Raji (cell line): ENCODE measurements around the gene CMIP.

ENCODE experiments used
- POLR2A ChIP-seq: IDR thresholded peaks from 2 replicates; pipeline ENCODE4 v1.6.1; 2011; ENCODE audit warnings: low read depth, low read length, control low read depth; ENCODE audit not compliant: insufficient read depth

Gene CMIP

DNA sequence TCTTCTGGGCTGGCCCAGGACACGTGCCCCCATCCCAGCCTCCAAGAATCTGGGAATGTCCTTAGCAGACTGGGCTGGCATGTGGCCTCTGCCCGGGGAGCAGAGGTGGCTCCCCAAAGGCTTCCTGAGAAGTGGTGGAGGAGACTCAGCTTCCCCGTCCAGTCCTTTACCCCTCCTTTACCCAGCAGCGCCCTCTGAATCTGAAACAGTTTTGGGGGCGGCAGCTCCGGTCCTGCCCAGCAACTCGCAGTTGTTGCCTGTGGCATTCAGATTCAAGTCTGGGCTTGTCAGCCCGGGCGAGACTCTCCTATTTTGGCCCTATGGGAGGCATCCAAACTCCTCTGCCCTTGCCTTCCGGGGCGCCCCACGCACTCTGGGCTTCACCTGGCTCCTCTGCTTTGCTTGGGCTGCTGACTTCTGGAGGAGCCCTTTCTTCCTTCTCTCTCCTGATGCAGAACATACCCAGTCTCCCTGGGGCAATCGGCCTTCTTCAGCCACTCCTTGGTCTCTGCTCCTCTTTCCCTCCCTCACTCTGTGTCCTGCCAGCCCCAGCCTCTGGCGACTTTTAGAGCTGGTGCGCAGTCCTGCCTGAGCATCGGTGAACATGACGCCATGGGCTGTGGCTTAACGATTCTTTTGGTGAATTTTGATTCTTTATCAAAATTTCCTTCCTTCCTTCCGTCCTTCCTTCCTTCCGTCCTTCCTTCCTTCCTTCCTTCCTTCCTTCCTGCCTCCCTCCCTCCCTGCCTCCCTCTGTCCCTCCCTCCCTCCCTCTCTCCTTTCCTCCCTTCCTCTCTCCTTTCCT, 55.2 kb downstream of the CMIP start:
- TF ChIP-seq POLR2A: no peak

DNA sequence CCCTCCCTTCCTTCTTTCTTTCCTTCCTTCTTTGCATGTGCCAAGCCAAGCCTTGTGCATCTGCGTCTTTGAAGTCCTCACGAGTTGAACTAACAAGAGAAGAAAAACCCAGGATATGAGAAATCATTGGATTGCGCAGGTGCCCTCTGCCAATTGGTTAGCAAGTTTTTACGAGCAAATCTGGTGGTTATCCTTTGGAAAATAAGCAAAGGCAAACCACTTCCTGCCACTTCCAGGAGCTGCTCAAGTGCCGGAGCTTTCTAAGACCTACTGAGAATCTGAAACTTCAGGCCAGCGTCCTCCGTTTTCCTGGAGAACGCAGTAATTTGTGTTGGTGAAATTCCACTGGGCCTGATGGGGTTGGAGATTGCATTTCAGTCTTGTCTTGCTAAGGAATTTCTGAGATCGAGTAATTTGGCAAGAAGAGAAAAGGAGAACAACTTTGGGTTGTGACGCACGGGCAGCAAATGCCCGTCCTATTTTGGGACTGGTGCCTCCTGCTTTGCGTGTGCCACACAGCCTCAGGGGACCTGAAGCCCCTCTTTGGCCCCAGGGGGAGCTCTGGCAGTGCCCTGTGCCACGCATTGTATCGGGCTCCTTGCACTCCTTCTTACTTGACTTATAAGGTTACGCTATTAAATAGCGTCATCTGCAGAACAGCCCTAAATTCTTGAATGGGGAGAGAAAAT, 56.4 kb downstream of the CMIP start:
- no peak for TF ChIP-seq POLR2A

DNA sequence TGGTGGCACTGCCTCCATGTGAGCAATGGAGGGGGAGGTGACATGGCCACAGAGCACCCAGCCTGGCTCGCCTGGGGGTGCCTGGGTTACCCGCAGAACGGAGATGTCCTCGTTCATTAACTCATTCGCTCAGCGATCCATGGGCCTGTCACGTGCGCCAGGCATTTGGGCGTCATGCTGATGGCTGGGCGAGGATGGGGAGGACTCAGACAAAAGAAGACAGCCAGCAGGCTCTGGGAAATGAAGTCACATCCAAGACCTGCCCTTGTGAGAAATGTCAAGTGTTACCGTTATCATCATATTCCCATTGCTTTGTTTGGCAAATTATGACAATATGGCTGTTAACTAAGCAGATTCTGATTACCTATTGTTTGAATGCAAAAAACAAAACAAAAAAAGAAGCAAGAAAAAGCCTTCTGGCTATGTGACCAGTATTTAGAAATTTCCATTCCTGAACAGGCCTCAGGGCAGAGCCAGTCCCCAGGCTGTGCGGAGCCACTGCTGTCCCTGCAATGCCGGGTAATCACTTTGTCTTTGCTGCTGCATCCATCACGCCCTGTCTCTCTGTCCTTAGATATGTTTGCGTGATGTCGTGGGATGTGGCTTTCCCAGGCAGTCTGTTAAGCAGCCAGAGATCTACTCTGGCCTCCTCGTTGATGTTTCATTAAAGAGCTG, 57.9 kb downstream of the CMIP start:
- no peak for TF ChIP-seq POLR2A

DNA sequence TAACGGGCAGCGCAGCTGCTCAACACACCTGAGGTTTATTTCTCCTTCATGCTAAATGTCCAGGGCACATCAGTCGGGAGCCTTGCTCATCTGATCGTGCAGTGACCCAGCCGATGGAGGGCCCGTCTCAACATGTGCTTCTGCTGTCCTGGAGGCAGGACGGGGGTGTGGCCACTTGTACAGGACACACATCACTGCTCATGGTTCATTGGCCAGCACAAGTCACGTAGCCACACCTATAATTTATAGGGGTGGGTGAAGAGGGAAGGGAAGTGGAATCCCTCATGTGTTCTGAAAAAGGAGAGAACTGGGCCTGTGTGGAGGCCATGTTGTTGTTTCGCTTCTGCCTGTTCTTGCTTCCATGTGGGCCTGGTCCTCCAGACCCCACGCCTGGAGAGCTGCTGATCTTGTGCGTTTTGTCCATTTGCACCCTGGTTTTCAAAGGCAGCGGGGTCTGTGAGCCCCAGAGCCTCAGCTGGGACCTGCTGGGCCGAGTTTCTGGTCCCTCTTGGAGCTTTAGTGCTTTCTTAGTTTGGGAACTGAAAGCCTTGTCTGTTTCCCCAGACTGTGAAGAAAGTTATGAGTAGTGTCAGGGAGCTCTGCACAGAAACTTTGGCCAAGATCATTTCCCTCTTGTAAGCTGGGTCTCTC, 60.5 kb downstream of the CMIP start:
- no peak for TF ChIP-seq POLR2A

DNA sequence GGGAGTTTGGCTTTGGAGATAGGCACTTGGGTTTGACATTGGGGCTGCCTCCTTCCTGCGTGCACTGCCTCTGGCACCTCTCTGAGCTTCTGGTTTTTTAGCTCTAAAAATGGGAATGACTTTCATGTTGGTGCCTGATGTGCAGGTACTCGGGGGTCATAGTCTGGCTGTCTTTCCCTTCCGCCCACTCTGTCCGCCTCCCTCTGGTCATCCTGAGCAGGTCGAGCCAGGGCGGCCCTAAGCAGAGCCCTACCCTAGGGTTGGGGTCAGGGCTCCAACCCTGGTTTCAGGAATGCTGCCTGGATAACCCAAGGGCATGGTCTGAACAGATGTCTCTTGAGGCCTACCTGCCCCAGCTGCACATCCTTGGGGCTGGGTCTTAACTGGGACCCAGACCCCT, 64.8 kb downstream of the CMIP start:
- TF ChIP-seq POLR2A: no peak

DNA sequence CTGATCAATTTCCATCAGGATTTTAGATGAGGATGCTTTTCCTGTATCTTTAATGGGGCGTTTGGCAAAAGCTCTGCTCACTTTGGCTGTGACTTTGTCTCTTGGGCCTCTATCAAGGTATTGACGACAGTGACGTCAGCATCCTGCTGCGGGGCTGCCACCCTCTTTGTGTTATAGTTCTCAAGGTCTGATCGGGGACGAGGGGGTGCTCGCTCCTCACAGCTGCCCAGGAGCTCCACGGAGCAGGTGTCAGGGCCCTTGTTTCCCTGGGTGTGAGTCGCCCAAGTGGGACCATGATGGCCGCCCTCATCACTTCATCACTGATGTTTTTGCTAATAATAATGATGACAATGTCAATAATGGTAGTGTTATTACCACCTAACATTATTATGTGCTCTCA, 65.4 kb downstream of the CMIP start:
- TF ChIP-seq POLR2A: no peak

DNA sequence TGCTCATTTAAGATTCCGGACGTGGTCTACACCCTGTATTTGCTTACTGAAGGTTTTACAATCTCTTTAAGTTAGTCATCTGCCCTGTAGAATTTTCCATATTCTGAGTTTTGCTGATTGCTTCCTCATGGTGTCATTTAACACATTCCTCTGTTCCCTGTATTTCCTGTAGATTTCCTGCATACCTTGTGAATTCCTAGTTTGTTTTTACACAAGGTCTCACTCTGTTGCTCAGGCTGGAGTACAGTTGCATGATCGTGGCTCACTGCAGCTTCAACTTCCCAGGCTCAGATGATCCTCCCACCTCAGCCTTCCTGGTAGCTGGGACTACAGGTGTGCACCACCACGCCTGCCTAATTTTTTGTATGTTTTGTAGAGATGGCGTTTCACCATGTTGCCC, 66.8 kb downstream of the CMIP start:
- TF ChIP-seq POLR2A: no peak

DNA sequence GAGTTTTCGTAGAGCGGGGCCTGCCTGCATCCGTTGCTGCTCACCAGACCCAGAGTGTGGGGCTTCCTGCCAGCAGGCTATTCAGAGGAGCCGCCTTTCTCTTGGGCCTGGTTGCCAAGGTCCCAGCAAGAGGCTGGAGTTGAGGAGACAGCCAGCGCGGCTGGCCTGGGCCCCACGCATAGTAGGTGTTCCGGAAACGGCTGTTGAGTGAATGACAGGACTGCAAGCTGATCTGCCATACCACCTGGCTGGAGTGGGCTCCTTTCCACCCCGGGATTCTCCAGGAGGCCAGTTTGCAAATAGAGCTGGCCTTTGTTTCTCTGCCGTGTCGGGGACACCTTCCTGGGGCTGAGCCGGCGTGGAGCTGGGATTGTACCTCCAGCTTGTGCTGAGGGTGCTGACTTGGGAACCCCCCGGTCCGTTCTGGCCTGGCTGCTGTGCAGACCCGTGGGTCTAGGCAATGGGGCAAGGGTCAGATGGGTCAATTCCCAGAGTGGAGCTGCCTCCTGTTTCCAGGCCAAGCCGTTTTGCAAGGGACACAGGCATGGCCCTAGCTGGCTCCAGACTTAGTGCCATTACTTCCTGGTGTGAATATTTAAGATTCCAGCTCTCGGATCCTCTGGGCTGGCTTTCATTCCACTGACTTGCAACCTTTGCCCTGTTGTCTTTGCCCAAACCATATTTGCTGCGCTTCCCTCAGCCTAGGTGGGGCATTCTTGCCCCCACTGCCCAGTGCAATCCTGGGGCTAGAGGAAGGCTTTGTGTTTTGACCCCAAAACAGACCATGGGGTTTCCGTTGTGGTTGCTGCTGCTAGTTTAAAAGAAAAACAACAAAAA, 68.8 kb downstream of the CMIP start:
- no peak for TF ChIP-seq POLR2A

DNA sequence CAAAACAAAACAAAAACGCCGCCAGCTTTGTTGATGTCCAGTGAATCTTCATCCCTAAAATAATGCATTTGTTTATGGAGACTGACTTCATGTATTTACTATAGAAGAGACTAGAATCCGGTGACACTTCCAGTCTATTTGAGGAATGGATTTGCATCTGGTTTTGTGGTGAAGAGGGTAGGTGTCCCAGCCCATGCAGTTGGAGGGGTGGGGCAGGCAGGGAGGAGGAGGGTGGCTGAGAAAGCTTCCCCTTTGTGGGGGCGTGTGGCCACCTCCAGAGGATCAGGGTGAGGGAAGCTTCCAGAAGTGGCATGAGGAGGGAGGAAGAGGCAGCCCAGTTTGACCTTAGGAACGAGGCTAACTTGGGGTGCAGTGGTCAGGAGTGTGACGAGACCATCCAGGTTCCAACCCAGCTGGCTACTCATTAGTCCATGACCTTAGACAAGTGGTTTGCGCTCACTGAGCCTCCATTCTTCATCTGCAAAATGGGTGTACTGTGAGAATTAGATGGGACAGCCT, 69.5 kb downstream of the CMIP start:
- no peak for TF ChIP-seq POLR2A

DNA sequence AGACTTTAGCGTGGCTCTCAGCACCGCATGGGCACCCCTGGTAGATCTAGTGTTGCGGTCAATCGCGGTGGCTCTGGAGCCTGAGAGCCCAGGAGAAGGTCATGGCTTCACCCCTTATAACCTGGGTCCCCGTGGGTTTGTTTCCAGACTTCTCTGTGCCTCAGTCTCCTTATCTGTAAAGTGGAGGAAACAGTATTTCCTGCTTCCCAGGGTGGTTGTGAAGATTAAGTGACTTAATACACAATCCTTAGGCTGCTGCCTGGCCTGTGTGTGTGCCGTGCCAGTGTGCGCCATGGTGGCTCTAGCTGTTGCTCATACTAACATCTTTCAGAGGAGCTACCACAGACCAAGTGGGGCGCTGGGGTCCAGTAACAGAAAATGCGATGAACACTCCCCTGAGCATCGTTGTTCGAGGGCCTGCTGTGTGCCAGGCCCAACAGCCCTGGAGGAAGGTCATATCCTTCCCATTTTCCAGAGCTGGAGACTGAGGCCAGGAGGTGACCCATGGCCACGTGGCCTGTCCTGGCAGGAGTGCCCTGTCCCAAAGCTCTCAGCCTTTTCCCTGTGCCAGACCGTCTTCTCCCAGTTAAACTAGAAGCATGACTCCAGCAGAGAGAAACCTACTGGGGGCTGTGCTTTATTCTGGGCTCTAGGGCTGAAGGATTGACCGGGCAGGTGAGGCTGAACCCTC, 70.1 kb downstream of the CMIP start:
- no peak for TF ChIP-seq POLR2A

DNA sequence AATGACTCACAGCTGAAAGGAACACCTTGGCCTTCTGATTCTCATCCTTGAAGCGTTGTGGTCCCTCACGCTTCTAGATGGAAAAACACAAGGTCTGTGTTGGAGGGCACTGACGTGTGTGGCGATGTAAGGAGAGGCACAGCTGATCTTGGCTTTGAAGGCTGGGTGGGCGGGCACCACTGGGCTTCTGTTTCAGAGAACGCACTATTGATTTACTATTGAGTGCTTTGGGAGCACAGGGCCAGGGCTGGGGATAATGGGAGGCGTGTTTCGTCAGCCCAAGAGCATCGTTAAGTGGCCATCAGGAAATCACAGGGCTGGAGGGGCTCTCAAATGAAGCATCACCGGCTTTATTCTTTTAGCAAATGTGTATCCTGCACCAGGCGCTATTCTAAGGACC, 70.7 kb downstream of the CMIP start:
- TF ChIP-seq POLR2A: no peak

DNA sequence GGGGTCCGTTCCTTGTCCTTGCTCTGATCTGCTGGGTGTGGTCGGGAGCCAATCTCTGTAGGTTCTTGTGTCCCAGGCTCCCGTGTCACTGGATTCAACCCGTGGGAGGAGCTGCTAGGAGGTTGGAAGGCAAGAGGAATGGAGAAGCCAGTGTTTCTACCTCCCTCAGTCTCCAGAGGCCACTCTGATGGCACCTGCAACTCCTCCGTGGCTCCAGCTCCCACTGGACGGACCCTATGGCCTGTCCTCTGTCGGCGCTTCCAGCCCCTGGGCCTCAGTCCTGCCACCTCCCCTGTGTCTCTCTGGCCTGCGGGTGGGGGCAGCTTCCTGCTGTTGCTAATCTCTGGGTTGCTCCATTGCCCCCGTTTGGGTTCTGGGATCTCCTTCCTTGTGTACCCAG, 71.1 kb downstream of the CMIP start:
- no peak for TF ChIP-seq POLR2A

DNA sequence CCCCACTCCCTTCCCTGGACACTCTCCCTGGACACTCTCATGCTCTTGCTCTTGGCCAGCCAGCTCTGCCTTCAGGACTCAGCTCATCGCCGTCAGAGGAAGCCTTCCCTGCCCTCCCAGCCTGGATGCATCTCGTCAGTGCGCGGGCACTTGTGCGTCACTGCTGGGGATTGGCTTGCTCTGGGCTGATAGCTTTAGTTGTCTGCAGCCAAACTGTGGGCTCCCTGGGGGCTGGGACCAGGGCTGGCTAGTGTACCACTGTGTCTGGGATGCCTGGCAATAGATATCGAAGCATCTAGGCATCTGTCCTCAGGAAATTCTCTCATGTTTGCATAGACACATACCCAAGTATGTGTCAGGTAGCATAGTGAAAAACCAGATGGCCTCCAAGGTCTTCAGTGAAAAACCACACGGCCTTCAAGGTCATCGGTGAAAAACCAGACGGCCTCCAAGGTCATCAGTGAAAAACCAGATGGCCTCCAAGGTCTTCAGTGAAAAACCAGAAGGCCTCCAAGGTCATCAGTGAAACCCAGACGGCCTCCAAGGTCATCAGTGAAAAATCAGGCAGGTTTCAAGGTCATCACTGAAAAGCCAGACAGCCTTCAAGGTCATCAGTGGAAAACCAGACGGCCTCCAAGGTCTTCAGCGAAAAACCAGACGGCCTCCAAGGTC, 72.0 kb downstream of the CMIP start:
- TF ChIP-seq POLR2A: no peak
